GM10847 (cell line): ENCODE measurements around the gene UMPS.

ENCODE experiments used
- POLR2A ChIP-seq: IDR thresholded peaks from 2 replicates; pipeline ENCODE4 v1.6.1; 2011; ENCODE audit not compliant: insufficient read length; ENCODE audit errors: extremely low read depth

The UMPS gene

GRCh38 chr3:124699686-124700396 lies 30.4 kb upstream of the UMPS start:
- no peak for TF ChIP-seq POLR2A

GRCh38 chr3:124700880-124701684 lies 29.2 kb upstream of the UMPS start:
- no peak for TF ChIP-seq POLR2A

GRCh38 chr3:124701687-124702086 lies 28.6 kb upstream of the UMPS start:
- TF ChIP-seq POLR2A: no peak

- TF ChIP-seq POLR2A: no peak
Measured at GRCh38 chr3:124702950-124703349, 27.3 kb upstream of the UMPS start.

GRCh38 chr3:124705552-124705951 lies 24.7 kb upstream of the UMPS start:
- TF ChIP-seq POLR2A: no peak

- no peak for TF ChIP-seq POLR2A
Measured at GRCh38 chr3:124707656-124708062, 22.6 kb upstream of the UMPS start.

- TF ChIP-seq POLR2A: no peak
Measured at GRCh38 chr3:124714223-124714853, 15.9 kb upstream of the UMPS start.

- no peak for TF ChIP-seq POLR2A
Measured at GRCh38 chr3:124722589-124722988, 7.7 kb upstream of the UMPS start.

GRCh38 chr3:124730941-124731297 lies 667 bp downstream of the UMPS start:
- no peak for TF ChIP-seq POLR2A

GRCh38 chr3:124731760-124732159 lies 1.5 kb downstream of the UMPS start:
- TF ChIP-seq POLR2A: no peak

GRCh38 chr3:124741027-124741426 lies 10.8 kb downstream of the UMPS start:
- no peak for TF ChIP-seq POLR2A

GRCh38 chr3:124745756-124746155 lies 15.5 kb downstream of the UMPS start:
- no peak for TF ChIP-seq POLR2A

- no peak for TF ChIP-seq POLR2A
Measured at GRCh38 chr3:124747111-124747981, 17.1 kb downstream of the UMPS start.

GRCh38 chr3:124748560-124749198 lies 18.4 kb downstream of the UMPS start:
- no peak for TF ChIP-seq POLR2A

GRCh38 chr3:124751501-124751900 lies 21.2 kb downstream of the UMPS start:
- no peak for TF ChIP-seq POLR2A
